D341Med (cell line): ENCODE results near the gene WWC2.

ENCODE experiments used
- DNase-seq: peaks from one replicate; pipeline ENCODE4 v3.0.0; 2012; ENCODE audit warnings: low spot score

Gene WWC2

GRCh38 chr4:183202523-183202922 lies 103.5 kb downstream of the WWC2 start:
- no peak for DNase-seq

GRCh38 chr4:183204793-183205192 lies 105.7 kb downstream of the WWC2 start:
- DNase-seq: no peak

DNA sequence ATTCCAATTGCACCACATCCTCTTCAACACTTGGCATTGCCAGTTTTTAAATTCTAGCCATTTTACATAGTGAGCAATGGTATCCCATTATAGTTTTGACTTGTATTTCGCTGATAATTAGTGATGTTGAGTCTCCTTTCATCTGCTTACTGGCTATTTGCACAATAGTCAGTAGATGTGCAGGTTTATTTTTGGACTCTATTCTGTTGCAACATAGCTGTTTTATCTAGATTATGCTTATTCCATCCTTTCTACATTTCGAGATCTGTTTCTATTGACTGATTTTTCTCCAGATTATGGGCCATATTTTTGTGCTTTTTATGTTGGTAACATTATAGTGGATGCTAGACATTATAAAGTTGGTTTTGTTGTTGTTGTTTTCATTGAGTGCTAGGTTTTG lies 106.1 kb downstream of the WWC2 start:
- no peak for DNase-seq

DNA sequence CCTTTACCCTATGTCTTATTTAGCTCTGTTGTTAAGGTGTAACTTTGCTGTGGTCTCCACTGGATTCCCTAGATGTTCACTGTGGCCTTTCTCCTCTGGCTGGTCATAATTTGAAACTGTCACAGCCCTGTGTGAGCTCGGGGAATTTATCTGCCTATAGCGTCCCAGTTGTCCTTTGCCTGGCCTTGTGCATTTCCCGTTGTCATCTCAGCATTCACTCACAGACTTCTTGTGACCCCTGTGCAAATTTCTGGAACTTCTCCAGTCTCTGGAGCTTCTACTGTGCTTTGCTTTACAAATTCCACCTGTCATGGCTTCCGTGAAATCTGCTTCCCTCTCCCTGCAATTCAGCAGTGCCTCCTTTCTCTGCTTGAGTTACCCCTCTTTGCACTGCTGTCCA lies 106.7 kb downstream of the WWC2 start:
- no peak for DNase-seq

GRCh38 chr4:183211533-183211932 lies 112.5 kb downstream of the WWC2 start:
- DNase-seq: no peak

- no peak for DNase-seq
These were observed 114.9 kb downstream of the WWC2 start for GRCh38 chr4:183213996-183214395.

- no peak for DNase-seq
These were observed 115.9 kb downstream of the WWC2 start for GRCh38 chr4:183214912-183215488.

DNA sequence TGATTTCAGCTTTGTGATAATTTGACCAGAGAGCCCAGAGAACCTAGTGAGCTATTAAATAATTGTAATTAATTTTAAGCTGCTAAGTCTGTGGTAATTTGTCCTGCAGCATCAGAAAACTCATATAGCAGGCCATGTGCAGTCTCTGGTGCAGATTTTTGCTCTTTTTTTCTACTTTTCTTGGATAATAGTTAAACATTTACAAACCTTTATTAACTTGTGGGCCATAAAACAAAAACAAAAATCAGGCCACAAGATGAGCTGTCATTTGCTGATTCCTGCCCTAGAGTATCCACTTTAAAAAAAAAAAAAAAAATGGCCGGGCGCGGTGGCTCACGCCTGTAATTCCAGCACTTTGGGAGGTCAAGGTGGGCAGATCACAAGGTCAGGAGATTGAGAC lies 121.2 kb downstream of the WWC2 start:
- DNase-seq: no peak

DNA sequence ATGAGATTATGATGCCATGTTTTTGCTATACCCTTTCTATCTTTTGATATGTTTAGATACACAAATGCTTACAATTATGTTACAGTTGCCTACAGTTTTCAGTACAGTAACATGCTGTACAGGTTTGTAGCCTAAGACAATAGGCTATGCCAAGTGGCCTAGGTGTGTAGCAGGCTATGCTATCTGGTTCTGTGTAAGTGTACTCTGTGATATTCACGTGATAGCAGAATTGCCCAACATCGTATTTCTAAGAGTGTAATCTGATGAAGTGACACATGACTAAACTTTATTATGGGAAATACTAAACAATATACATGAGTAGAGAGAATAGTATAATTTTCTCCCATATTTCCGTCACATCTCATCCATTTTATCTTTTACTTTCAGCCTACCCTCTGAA lies 124.0 kb downstream of the WWC2 start:
- no peak for DNase-seq

- no peak for DNase-seq
These were observed 130.3 kb downstream of the WWC2 start for GRCh38 chr4:183229397-183229796.

GRCh38 chr4:183240581-183241321 lies 141.7 kb downstream of the WWC2 start:
- DNase-seq: no peak

DNA sequence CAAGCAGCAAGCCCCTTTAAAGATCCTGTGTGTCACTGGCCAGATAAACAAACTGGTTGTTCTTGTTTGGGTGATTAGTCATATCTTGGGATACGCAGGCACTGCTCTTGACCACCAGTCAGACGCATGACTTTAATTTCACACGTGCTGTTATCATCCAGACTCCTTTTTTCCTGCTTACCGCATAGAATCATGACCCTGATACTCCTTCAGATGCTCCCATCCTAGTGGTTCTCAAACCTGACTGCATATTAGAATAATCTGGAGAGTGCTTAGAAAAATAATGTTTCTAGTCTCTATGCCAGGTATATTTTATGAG lies 142.2 kb downstream of the WWC2 start:
- no peak for DNase-seq

- DNase-seq: no peak
These were observed 142.7 kb downstream of the WWC2 start for GRCh38 chr4:183241721-183242151.

GRCh38 chr4:183242291-183242690 lies 143.2 kb downstream of the WWC2 start:
- no peak for DNase-seq

- no peak for DNase-seq
These were observed 145.0 kb downstream of the WWC2 start for GRCh38 chr4:183244019-183244418.

- DNase-seq: no peak
These were observed 145.4 kb downstream of the WWC2 start for GRCh38 chr4:183244506-183244905.

GRCh38 chr4:183248201-183248600 lies 149.1 kb downstream of the WWC2 start:
- no peak for DNase-seq

DNA sequence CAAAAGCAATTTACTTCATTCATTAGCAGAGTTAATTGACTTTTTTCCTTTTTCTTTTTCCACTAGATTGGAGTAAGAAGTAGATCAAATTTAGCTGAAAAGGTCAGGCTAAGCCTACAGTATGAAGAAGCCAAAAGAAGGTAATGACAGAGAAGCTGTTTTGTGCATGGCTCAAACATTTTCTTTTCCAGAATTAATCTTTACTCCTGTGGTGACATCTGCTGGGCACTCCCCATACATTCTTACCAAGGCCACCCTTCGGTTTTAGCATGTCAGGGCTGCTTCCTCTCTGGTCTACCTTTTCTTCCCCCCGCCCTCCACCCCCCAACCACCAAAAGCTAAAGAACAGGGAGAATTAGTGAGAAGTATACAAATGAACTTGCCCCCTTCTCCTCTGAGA lies 150.8 kb downstream of the WWC2 start:
- peak; percentile 50 for DNase-seq

DNA sequence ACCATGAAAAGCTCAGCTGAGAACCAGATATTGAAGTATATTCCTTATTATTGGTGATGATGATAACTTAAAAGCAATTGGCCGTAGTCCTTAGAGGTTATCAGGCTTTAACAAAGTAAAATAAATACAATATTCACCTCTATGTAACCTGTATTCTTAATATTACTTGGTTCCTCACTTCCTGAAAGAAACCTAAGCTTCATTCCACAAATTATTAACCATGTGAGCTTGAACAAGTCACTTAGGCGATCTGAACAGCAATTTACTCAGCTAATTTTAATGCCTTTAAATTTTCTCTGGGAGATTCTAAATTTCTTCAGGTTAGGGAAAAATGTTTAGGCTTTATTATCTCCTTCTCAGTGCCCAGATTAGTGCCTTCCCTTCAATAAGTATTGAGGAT lies 151.8 kb downstream of the WWC2 start:
- no peak for DNase-seq

DNA sequence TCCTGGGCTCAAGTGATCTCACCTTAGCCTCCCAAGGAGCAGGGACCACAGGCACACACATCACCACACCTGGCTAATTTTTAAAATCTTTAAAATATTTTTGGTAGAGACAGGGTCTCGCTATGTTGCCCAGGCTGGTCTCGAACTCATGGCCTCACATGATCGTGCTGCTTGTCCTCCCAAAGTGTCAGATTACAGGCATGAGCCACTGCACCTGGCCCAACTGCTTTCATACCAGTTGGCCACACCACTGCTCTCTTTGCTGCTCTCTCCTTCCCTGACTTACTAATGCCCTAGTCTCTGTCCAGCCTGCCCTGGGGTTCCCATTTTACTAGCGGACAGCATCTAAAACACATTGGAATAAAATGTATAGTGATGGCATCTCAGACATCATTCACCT lies 153.9 kb downstream of the WWC2 start:
- no peak for DNase-seq

- no peak for DNase-seq
These were observed 154.4 kb downstream of the WWC2 start for GRCh38 chr4:183253451-183253850.

DNA sequence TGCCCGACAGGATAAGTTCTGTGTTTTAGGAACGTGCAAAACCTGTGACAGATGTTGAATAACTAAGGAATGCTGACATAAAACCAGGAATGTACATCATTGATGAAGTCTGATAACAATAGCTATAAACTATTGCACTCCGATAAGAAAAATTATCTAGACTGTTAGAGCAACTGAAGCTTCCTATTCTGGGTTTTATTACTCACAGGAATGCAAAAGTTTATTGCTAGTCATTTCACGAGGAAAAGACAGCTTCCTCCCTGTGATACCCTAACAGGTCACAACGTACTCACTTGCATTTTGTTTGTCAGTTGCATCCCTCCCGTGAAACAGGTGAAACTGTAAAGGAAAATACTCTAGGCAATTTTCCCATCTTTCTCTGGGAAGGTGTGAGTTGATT lies 155.1 kb downstream of the WWC2 start:
- no peak for DNase-seq

DNA sequence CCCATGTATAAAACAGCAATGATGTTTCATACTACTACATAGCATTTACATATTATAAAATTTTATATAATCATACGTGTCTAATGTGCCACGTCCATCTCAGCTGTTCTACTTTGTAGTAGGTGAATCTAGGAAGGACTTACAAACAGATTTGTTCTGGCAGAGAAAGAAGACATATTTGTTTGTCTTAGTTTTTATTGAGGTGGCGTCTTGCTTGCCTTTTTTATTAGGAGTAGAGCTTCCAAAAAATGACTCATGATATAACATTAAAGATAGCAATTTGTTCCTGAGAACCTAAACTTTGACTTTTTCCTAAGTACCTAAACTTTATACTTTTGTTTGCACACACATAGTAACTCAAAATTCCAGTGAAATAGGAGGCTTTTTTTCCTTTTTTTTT lies 156.4 kb downstream of the WWC2 start:
- no peak for DNase-seq

- DNase-seq: no peak
These were observed 157.3 kb downstream of the WWC2 start for GRCh38 chr4:183256343-183256742.
